Subcutaneous adipose tissue (tissue), 4 donors: ENCODE measurements around the gene UBR3. TPM values are rescaled to one million over a fixed set of nuclear protein-coding genes. Genes with fewer than 3 reads are reported as not detected.

Source experiments
- CTCF ChIP-seq: fragments of 450-650 bp; IDR thresholded peaks from one replicate; pipeline ENCODE4 v1.5.1; 2016; ENCODE audit warnings: low read depth, mild to moderate bottlenecking, control low read depth, antibody characterized with exemption, moderate library complexity
- total RNA-seq, 4 donors: library from RNA; depleted of rRNA; stranded (reverse); fragments of >200 nt; gene quantifications; one replicate each; pipeline ENCODE4 v1.1.0, GENCODE V29; 2016

UBR3 gene
- total RNA-seq, 4 donors from 2014 or later = 80.7 to 128 (median 101) TPM

- no peak for TF ChIP-seq CTCF
Observed at GRCh38 chr2:169828141-169828811, 1.0 kb downstream of the UBR3 start.

GRCh38 chr2:169834401-169834800 lies 7.1 kb downstream of the UBR3 start:
- TF ChIP-seq CTCF = no peak

- no peak for TF ChIP-seq CTCF
Observed at GRCh38 chr2:169838743-169839489, 11.7 kb downstream of the UBR3 start.

GRCh38 chr2:169839954-169840746 lies 12.9 kb downstream of the UBR3 start:
- no peak for TF ChIP-seq CTCF

- no peak for TF ChIP-seq CTCF
Observed at GRCh38 chr2:169840747-169841142, 13.5 kb downstream of the UBR3 start.

GRCh38 chr2:169845016-169845415 lies 17.8 kb downstream of the UBR3 start:
- no peak for TF ChIP-seq CTCF

- TF ChIP-seq CTCF = no peak
Observed at GRCh38 chr2:169849710-169850109, 22.5 kb downstream of the UBR3 start.
